DND-41 (cell line): ENCODE data around the gene MAMLD1.

Source experiments
- ATAC-seq: fragments of 200-7000 bp; cut with Tn5 transposase; 3 replicates; pipeline ENCODE4 v1.9.1; 2021; ENCODE audit warnings: low read depth; ENCODE audit not compliant: insufficient read depth
- DNase-seq: peaks from one replicate; pipeline ENCODE4 v3.0.0-alpha.2; 2020
- H2AFZ ChIP-seq: 2 replicates; pipeline ENCODE4 v1.6.0; 2012; ENCODE audit warnings: low read depth, low read length
- H3K27ac ChIP-seq: 2 replicates; pipeline ENCODE4 v1.5.1; 2012; ENCODE audit warnings: low read length, inconsistent platforms
- H3K27me3 ChIP-seq: fragments of 200-600 bp; sonication (generic); 2 replicates; pipeline ENCODE4 v1.6.0; 2012; ENCODE audit warnings: low read length, mild to moderate bottlenecking, inconsistent platforms; ENCODE audit not compliant: insufficient read depth, poor library complexity
- H3K36me3 ChIP-seq: 2 replicates; pipeline ENCODE4 v1.5.1; 2012; ENCODE audit warnings: low read length, inconsistent platforms; ENCODE audit not compliant: insufficient read depth
- H3K4me1 ChIP-seq: 2 replicates; pipeline ENCODE4 v1.5.1; 2012; ENCODE audit warnings: mild to moderate bottlenecking, low read length; ENCODE audit not compliant: insufficient read depth
- H3K4me2 ChIP-seq: 2 replicates; pipeline ENCODE4 v1.6.0; 2012; ENCODE audit warnings: mild to moderate bottlenecking, moderate library complexity, low read length, inconsistent platforms; ENCODE audit not compliant: insufficient read depth
- H3K4me3 ChIP-seq, 2 experiments: fragments of 200-600 bp in 1 of 2; shearing (Covaris generic) in 1 of 2; 2 replicates each; pipeline ENCODE4 v1.5.1; 2012 to 2016; ENCODE audit warnings: inconsistent platforms in 2 of 2, low read length in 2 of 2, mild to moderate bottlenecking in 2 of 2, low read depth in 1 of 2, moderate library complexity in 1 of 2
- H3K79me2 ChIP-seq: 2 replicates; pipeline ENCODE4 v1.6.0; 2012; ENCODE audit warnings: low read length, inconsistent platforms; ENCODE audit not compliant: insufficient read depth
- H3K9ac ChIP-seq: 2 replicates; pipeline ENCODE4 v1.6.0; 2012; ENCODE audit warnings: low read depth, mild to moderate bottlenecking, inconsistent platforms, low read length, moderate library complexity
- H3K9me3 ChIP-seq: 2 replicates; pipeline ENCODE4 v1.5.1; 2012; ENCODE audit warnings: low read length, moderate library complexity, mild to moderate bottlenecking, inconsistent platforms; ENCODE audit not compliant: insufficient read depth, severe bottlenecking
- H4K20me1 ChIP-seq: 2 replicates; pipeline ENCODE4 v1.6.0; 2012; ENCODE audit warnings: low read length; ENCODE audit not compliant: insufficient read depth
- EZH2 ChIP-seq: IDR thresholded peaks from 3 replicates; pipeline ENCODE4 v1.6.1; 2012; ENCODE audit warnings: borderline replicate concordance, low read depth, mild to moderate bottlenecking, moderate library complexity, low read length, inconsistent platforms; ENCODE audit not compliant: severe bottlenecking
- TF ChIP-seq, protein P1 (sequence below): IDR thresholded peaks from 2 replicates; pipeline ENCODE4 v1.5.1; 2012; ENCODE audit warnings: borderline replicate concordance, low read length, moderate library complexity, mild to moderate bottlenecking; ENCODE audit not compliant: poor library complexity, severe bottlenecking; ENCODE audit errors: extremely low read depth

MAMLD1 gene

DNA sequence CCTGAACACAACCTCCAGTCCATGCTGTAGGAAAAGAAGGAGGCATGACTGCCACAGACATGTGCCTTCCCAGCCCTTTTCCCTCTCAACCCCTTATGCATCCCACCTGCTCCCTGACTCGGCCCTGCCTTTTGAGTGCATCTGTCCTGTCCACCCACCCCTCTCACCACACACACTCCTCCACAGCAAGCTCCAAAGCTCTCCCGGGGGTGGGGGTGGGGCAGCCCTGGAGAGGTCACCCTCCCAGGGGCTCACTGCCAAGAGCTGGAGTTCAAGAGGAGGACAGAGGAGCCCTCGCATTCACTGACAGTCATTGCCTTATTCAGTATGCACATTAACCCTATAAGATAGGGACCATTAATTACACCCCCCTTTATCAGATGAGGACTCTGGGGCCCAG, 46.6 kb upstream of the MAMLD1 start:
- Histone ChIP-seq H3K36me3 (no peaks in the 10 kb centered on the region), H3K4me1 (no peaks in the 10 kb centered on the region), H4K20me1 (no peaks in the 10 kb centered on the region), H2AFZ (no peak overlapping the region), H3K9me3 (no peaks in the 10 kb centered on the region), H3K27me3 (no peaks in the 10 kb centered on the region), H3K79me2 (no peaks in the 10 kb centered on the region), H3K9ac (no peak overlapping the region), H3K27ac (no peak overlapping the region), H3K4me3 (no peak overlapping the region), H3K4me2 (no peak overlapping the region)
- ATAC-seq (no peak), DNase-seq (no peak)
- no peak for TF ChIP-seq EZH2
- TF ChIP-seq, protein P1, sequence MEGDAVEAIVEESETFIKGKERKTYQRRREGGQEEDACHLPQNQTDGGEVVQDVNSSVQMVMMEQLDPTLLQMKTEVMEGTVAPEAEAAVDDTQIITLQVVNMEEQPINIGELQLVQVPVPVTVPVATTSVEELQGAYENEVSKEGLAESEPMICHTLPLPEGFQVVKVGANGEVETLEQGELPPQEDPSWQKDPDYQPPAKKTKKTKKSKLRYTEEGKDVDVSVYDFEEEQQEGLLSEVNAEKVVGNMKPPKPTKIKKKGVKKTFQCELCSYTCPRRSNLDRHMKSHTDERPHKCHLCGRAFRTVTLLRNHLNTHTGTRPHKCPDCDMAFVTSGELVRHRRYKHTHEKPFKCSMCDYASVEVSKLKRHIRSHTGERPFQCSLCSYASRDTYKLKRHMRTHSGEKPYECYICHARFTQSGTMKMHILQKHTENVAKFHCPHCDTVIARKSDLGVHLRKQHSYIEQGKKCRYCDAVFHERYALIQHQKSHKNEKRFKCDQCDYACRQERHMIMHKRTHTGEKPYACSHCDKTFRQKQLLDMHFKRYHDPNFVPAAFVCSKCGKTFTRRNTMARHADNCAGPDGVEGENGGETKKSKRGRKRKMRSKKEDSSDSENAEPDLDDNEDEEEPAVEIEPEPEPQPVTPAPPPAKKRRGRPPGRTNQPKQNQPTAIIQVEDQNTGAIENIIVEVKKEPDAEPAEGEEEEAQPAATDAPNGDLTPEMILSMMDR, result no peak

DNA sequence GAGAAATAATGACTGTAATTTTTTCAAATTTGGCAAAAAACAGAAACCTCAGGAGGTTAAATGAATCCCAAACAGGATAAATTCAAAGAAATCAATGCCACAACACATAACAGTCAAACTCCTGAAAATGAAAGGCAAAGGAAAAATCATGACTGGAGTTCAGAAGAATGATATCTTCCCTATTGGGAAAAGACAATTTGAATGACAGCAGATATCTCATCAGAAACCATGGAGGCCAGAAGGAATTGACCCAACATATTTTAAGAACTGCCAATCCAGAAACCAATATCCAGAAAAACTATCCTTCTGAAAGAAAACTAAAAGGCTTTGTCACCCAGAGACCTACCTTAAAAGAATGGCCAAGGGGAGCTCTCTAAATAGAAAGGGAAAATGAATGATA, 40.1 kb upstream of the MAMLD1 start:
- no peak for DNase-seq
- Histone ChIP-seq H3K9ac (no peak overlapping the region), H2AFZ (no peak overlapping the region), H3K36me3 (no peaks in the 10 kb centered on the region), H4K20me1 (no peaks in the 10 kb centered on the region), H3K27ac (no peak overlapping the region), H3K79me2 (no peaks in the 10 kb centered on the region), H3K4me2 (no peak overlapping the region), H3K9me3 (no peaks in the 10 kb centered on the region), H3K27me3 (no peaks in the 10 kb centered on the region), H3K4me3 (no peak overlapping the region), H3K4me1 (no peaks in the 10 kb centered on the region)
- TF ChIP-seq EZH2, result no peak
- TF ChIP-seq, protein P1, result no peak
- ATAC-seq, result no peak

DNA sequence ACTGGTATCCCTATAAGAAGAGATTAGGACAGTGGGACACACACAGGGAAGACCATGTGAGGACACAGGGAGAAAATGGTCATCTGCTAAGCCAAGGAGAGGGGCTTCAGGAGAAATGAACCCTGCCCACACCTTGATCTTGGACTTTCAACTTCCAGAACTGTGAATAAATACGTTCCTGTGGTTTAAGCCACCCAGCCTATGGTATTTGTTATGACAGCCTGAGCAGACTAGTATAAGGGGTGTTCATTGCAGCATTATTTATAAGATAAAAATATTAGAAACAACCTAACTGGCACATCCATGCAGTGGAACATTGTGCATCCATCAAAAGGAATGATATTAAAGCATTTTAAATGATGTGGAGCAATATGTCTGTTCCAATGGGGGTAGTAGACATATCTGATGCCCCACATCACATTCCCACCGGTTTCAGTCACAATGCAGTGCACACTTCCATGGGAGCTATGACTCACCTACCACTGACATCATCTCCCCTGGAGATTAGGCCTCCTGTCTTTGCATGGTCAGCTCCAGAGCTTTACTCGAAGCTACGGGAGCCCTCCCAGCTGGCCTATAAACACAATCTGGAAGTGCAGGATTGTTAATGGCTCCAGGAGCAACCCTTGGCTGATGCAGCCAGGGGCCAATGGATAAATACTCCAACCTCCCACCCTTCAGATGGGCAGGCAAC, 38.9 kb upstream of the MAMLD1 start:
- no peak overlapping the region for H3K27ac ChIP-seq
- H4K20me1 ChIP-seq, result no peaks in the 10 kb centered on the region
- H3K9me3 ChIP-seq, result no peaks in the 10 kb centered on the region
- no peak overlapping the region for H2AFZ ChIP-seq
- H3K4me1 ChIP-seq, result no peaks in the 10 kb centered on the region
- no peak overlapping the region for H3K4me3 ChIP-seq
- DNase-seq (no peak), ATAC-seq (no peak)
- H3K27me3 ChIP-seq, result no peaks in the 10 kb centered on the region
- H3K36me3 ChIP-seq, result no peaks in the 10 kb centered on the region
- no peaks in the 10 kb centered on the region for H3K79me2 ChIP-seq
- H3K4me2 ChIP-seq, result no peak overlapping the region
- no peak overlapping the region for H3K9ac ChIP-seq
- no peak for TF ChIP-seq EZH2
- TF ChIP-seq, protein P1, result no peak
